Motor neuron (in vitro differentiated cells): ENCODE data around the gene GUCD1. TPM values are rescaled to one million over a fixed set of nuclear protein-coding genes. Genes with fewer than 3 reads are reported as not detected.

Experiments
- total RNA-seq, 8 experiments: library from RNA; unstranded; fragments of 300-600 nt; gene quantifications; 2 replicates each; pipeline versions ENCODE4 v1.2.3 to v1.2.4, GENCODE V29; 2022

GUCD1 gene
- total RNA-seq, 8 experiments from 2014 or later = 24.1 to 96.2 (median 43.5) TPM

Other genes with a start within 250 kb of the GUCD1 start
- gene ADORA2A, start 127.5 kb downstream of the GUCD1 start, total RNA-seq = 1 to 10 TPM in 7 of 8 experiments, under 1 TPM in 1; 0.20 to 3.4 (median 2.1) TPM
- under 1 TPM; 0.10 to 0.95 (median 0.32) TPM for gene UPB1, start 59.8 kb downstream of the GUCD1 start, total RNA-seq
- 100 to 1,000 TPM in 7 of 8 experiments, 10 to 100 TPM in 1; 83.9 to 206 (median 150) TPM for gene SNRPD3, start 861 bp upstream of the GUCD1 start, total RNA-seq
- gene LRRC75B, start 37.9 kb upstream of the GUCD1 start, total RNA-seq = 10 to 100 TPM in 4 of 8 experiments, 1 to 10 TPM in 4; 2.0 to 14.4 (median 10.4) TPM
- gene GGT1, start 48.1 kb upstream of the GUCD1 start, total RNA-seq = 1 to 10 TPM in 7 of 8 experiments, under 1 TPM in 1; 0.97 to 5.9 (median 1.9) TPM
- gene PIWIL3, start 219.6 kb upstream of the GUCD1 start, total RNA-seq = under 1 TPM in 1 of 8 experiments, not detected in 7; 0.21 TPM